HG03342 (cell line): Measurements from ENCODE around the gene ITGAE.

Experiments used
- ATAC-seq: cut with Tn5 transposase; IDR thresholded peaks from one replicate; pipeline ENCODE4 v1.9.1; 2021; ENCODE audit warnings: mild to moderate bottlenecking, moderate library complexity; ENCODE audit not compliant: unreplicated experiment

ITGAE gene

GRCh38 chr17:3678095-3678820 is 122.7 kb downstream of the ITGAE start:
- ATAC-seq, result no peak

- no peak for ATAC-seq
Measured at GRCh38 chr17:3675886-3676285, 125.1 kb downstream of the ITGAE start.

GRCh38 chr17:3672571-3672970 is 128.4 kb downstream of the ITGAE start:
- ATAC-seq, result no peak

- no peak for ATAC-seq
Measured at GRCh38 chr17:3669548-3669947, 131.4 kb downstream of the ITGAE start.

GRCh38 chr17:3669085-3669347 is 132.0 kb downstream of the ITGAE start:
- ATAC-seq, result peak; percentile 4

- peak; percentile 89 for ATAC-seq
Measured at GRCh38 chr17:3668279-3669084, 132.5 kb downstream of the ITGAE start, which contains the start of the genes EMC6 and TAX1BP3. EMC6 (plus strand) TSS chr17:3668812; CDS start chr17:3669147, 335 bp downstream. TAX1BP3 (minus strand) TSS chr17:3668578; CDS start chr17:3668526, 52 bp downstream.

GRCh38 chr17:3667366-3668278 is 133.4 kb downstream of the ITGAE start:
- ATAC-seq, result no peak

- no peak for ATAC-seq
Measured at GRCh38 chr17:3666516-3666915, 134.5 kb downstream of the ITGAE start.

GRCh38 chr17:3665834-3666233 is 135.2 kb downstream of the ITGAE start:
- ATAC-seq, result no peak
